Measurements from ENCODE around the gene GGACT.
"Not testable (repeated sequence)": the region's sequence is repeated elsewhere in the genome, so short reads cannot be mapped to it uniquely, and the experiment has no call there.

Gene GGACT

GRCh38 chr13:100588331-100589177 is at the start of gene GGACT:
Gene GGACT (minus strand): TSS chr13:100588789. CDS start chr13:100532591, 56,198 bp downstream.
- no peaks in the 10 kb centered on the region for H3K36me3 Mint-ChIP-seq (ENCODE audit: low read depth)
- H3K27ac Mint-ChIP-seq: peak within 1 kb of the TSS; percentile 79
- peak; percentile 91 for DNase-seq
- peaks cover 34% of the 10 kb centered on the region for H3K4me1 Mint-ChIP-seq
- no peaks in the 10 kb centered on the region for H3K9me3 Mint-ChIP-seq
- H3K4me3 Mint-ChIP-seq: peak within 1 kb of the TSS; percentile 76
- peak; percentile 95 for ATAC-seq
- no peaks in the 10 kb centered on the region for H3K27me3 Mint-ChIP-seq

GRCh38 chr13:100637796-100638195 is 49.2 kb upstream of the GGACT start:
- no peak for ATAC-seq
- Mint-ChIP-seq H3K27me3 (no peaks in the 10 kb centered on the region), H3K4me1 (no peaks in the 10 kb centered on the region), H3K4me3 (no peak overlapping the region), H3K27ac (no peak overlapping the region), H3K36me3 (ENCODE audit: low read depth) (peaks cover 38% of the 10 kb centered on the region), H3K9me3 (no peaks in the 10 kb centered on the region)
- DNase-seq: no peak

DNA sequence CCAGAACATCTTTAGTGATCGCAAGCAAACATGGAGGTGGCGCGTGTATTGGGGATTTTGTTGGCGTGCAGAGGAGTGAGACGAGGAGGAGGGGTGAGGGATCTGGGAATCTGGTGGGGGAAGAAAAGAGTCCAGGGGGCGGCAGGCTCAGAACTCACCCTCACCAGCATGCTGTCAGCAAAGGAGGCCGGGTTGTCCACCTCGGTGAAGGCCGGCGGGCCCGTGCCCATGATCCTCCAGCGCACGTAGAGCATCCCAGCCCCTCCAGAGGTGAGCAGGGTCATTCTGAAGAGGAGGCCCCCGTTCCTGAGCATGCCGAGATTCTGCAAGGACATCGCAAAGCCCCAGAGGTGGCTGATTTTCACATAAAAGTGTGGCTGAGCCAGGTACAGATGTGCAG is 48.8 kb upstream of the GGACT start:
- peaks cover 38% of the 10 kb centered on the region for H3K36me3 Mint-ChIP-seq (ENCODE audit: low read depth)
- no peaks in the 10 kb centered on the region for H3K9me3 Mint-ChIP-seq
- H3K4me1 Mint-ChIP-seq: no peaks in the 10 kb centered on the region
- no peaks in the 10 kb centered on the region for H3K27me3 Mint-ChIP-seq
- H3K27ac Mint-ChIP-seq: no peak overlapping the region
- DNase-seq (no peak), ATAC-seq (no peak)
- H3K4me3 Mint-ChIP-seq: no peak overlapping the region

GRCh38 chr13:100636441-100636840 is 47.9 kb upstream of the GGACT start:
- Mint-ChIP-seq H3K36me3 (ENCODE audit: low read depth) (peaks cover 34% of the 10 kb centered on the region), H3K4me1 (no peaks in the 10 kb centered on the region), H3K27me3 (no peaks in the 10 kb centered on the region), H3K27ac (no peak overlapping the region), H3K9me3 (no peaks in the 10 kb centered on the region), H3K4me3 (no peak overlapping the region)
- no peak for ATAC-seq
- DNase-seq: no peak

DNA sequence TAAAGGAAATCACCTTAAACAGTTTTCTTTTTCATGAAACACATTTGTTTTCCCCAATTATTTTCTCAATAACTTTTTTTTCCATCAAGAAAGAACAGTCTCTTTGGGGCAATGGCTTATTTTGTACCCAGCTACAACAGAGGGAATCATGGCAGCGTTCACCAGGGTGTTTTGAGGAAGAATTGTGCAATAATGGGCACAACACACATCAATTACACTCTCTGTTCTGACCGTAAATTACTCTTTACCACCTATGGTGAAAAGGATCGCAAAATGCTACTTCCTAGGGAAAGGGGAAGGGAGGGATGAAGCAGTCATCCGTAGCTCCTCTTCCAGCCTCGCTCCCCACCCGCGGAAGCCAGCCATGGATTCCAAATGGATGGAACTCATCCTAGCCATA is 47.4 kb upstream of the GGACT start:
- DNase-seq (no peak), ATAC-seq (no peak)
- H3K4me1 Mint-ChIP-seq: no peaks in the 10 kb centered on the region
- H3K27me3 Mint-ChIP-seq: no peaks in the 10 kb centered on the region
- H3K4me3 Mint-ChIP-seq: no peak overlapping the region
- H3K36me3 Mint-ChIP-seq (ENCODE audit: low read depth): peaks cover 30% of the 10 kb centered on the region
- H3K9me3 Mint-ChIP-seq: no peaks in the 10 kb centered on the region
- no peak overlapping the region for H3K27ac Mint-ChIP-seq

DNA sequence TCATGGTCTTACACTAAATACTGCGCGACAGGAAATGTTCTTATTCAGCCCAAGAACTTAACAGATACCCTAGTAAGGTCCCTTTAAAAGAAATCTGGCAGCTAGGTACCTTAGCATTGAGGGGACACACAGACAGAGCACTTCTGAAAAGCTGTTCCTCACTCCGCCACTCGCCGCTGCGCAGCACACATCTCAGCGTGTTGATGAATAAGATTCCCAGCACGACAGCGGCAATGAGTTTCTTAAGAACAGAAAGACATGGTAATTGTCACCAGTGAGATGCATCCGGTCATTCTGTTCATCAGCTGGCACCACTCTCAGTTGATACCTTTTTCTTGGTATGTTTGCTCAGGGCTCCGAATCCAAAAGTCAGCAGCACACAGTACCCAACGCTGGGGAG is 46.1 kb upstream of the GGACT start:
- peaks cover 33% of the 10 kb centered on the region for H3K36me3 Mint-ChIP-seq (ENCODE audit: low read depth)
- H3K9me3 Mint-ChIP-seq: no peaks in the 10 kb centered on the region
- no peaks in the 10 kb centered on the region for H3K27me3 Mint-ChIP-seq
- no peak overlapping the region for H3K27ac Mint-ChIP-seq
- no peaks in the 10 kb centered on the region for H3K4me1 Mint-ChIP-seq
- no peak overlapping the region for H3K4me3 Mint-ChIP-seq
- DNase-seq: no peak
- ATAC-seq: no peak

DNA sequence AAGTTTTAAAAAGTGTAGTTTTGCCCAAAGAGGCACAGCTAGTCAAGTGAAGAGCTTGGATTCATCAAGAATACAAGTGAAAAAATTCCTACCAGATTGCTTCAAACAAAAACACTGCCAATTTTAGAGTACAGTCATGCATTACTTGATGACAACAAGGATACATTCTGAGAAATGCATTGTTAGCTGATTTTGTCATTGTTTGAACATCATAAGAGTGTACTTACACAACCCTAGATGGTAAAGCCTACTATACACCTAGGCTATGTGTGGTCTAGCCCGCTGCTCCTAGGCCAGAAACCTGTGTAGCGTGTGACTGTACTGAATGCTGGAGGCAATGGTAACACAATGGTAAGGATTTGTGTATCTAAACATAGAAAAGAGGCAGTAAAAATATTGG is 44.9 kb upstream of the GGACT start:
- no peak overlapping the region for H3K27ac Mint-ChIP-seq
- no peak overlapping the region for H3K4me3 Mint-ChIP-seq
- peaks cover 37% of the 10 kb centered on the region for H3K36me3 Mint-ChIP-seq (ENCODE audit: low read depth)
- no peaks in the 10 kb centered on the region for H3K9me3 Mint-ChIP-seq
- H3K27me3 Mint-ChIP-seq: no peaks in the 10 kb centered on the region
- no peak for ATAC-seq
- no peak for DNase-seq
- H3K4me1 Mint-ChIP-seq: no peaks in the 10 kb centered on the region

DNA sequence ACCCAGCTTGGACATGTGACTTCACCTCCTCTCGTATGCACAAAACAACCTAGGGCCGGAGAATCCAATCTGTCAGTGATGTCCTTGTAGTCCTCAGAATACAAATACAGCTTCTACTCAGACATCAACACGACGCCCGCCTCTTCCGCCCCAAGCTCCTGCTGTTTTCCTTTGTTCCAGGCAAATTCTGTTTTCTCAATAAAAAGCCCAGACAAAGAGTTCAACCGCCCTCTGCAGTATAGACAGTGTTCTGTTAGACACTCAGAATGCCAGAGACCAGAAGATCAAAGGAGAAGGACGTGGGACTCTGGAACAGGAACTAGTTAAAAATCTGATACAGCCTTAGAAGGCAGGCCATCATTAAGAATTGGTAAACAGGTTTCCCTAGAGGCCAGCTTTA is 42.0 kb upstream of the GGACT start:
- DNase-seq: no peak
- H3K4me3 Mint-ChIP-seq: no peak overlapping the region
- H3K4me1 Mint-ChIP-seq: no peaks in the 10 kb centered on the region
- no peak overlapping the region for H3K27ac Mint-ChIP-seq
- peaks cover 43% of the 10 kb centered on the region for H3K36me3 Mint-ChIP-seq (ENCODE audit: low read depth)
- H3K27me3 Mint-ChIP-seq: no peaks in the 10 kb centered on the region
- H3K9me3 Mint-ChIP-seq: no peaks in the 10 kb centered on the region
- no peak for ATAC-seq

GRCh38 chr13:100627120-100627519 is 38.5 kb upstream of the GGACT start:
- Mint-ChIP-seq H3K36me3 (ENCODE audit: low read depth) (peaks cover 50% of the 10 kb centered on the region), H3K27ac (no peak overlapping the region), H3K4me3 (no peak overlapping the region), H3K9me3 (peaks cover 1% of the 10 kb centered on the region), H3K4me1 (no peaks in the 10 kb centered on the region), H3K27me3 (no peaks in the 10 kb centered on the region)
- no peak for DNase-seq
- no peak for ATAC-seq

DNA sequence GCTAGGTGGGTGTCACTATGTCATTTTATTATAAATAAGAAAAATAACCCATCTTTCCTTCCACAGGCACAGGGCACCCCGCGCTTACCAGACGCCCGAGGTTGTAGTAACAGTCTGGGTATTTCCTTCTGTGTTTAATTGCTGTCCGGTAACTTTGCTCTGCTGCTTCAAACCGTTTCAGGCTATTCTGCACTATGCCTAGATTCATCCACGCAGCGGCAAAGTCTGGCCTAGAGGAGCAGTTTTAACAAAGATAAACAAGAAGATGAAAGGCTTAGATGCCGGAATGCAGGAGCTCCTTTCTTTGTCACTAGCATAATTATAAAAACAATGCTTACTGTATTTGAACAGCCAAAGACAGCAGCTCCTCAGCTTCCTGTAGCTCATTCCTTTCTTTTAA is 36.9 kb upstream of the GGACT start:
- no peak overlapping the region for H3K27ac Mint-ChIP-seq
- ATAC-seq (no peak), DNase-seq (no peak)
- no peaks in the 10 kb centered on the region for H3K4me1 Mint-ChIP-seq
- H3K4me3 Mint-ChIP-seq: no peak overlapping the region
- peaks cover 56% of the 10 kb centered on the region for H3K36me3 Mint-ChIP-seq (ENCODE audit: low read depth)
- H3K27me3 Mint-ChIP-seq: no peaks in the 10 kb centered on the region
- H3K9me3 Mint-ChIP-seq: peaks cover 5% of the 10 kb centered on the region

DNA sequence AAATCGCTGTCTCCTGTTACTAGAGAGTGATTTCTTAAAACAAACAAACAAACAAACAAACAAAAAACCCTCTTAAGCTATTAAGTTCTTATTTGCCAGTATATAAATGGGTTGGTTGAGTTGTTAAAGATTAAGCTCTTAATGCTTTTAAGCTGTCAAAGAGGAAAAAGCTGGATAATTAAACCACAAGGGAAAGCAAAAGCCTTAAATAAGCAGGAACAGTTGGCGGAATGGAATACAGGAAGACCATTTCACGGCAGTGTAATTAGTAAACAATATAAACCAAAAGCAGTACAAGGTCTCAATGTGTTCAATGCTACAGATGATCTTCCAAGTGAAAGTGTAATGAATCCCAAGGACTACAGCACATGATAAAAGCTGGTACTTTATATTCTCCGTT is 32.2 kb upstream of the GGACT start:
- Mint-ChIP-seq H3K9me3 (peaks cover 5% of the 10 kb centered on the region), H3K27ac (no peak overlapping the region), H3K4me1 (peaks cover 3% of the 10 kb centered on the region), H3K4me3 (no peak overlapping the region), H3K36me3 (ENCODE audit: low read depth) (peaks cover 31% of the 10 kb centered on the region), H3K27me3 (no peaks in the 10 kb centered on the region)
- DNase-seq: no peak
- ATAC-seq: no peak

GRCh38 chr13:100619940-100620339 is 31.4 kb upstream of the GGACT start:
- DNase-seq: no peak

DNA sequence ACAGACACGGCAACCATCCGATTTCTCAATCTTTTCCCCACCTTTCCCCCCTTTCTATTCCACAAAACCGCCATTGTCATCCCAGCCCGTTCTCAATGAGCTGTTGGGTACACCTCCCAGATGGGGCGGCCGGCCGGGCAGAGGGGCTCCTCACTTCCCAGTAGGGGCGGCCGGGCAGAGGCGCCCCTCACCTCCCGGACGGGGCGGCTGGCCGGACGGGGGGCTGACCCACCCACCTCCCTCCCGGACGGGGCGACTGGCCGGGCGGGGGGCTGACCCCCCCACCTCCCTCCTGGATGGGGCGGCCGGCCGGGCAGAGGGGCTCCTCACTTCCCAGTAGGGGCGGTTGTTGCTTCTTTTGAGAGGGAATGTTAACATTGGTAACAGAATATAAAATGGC is 30.3 kb upstream of the GGACT start:
- H3K27ac Mint-ChIP-seq, H3K4me1 Mint-ChIP-seq, ATAC-seq, H3K27me3 Mint-ChIP-seq, H3K9me3 Mint-ChIP-seq, H3K4me3 Mint-ChIP-seq, DNase-seq: not testable (repeated sequence)
- H3K36me3 Mint-ChIP-seq (ENCODE audit: low read depth): peaks cover 19% of the 10 kb centered on the region

More at GRCh38 chr13:100619940-100620339, 31.4 kb upstream of the GGACT start:
- H3K4me1 Mint-ChIP-seq: peaks cover 3% of the 10 kb centered on the region
- peaks cover 5% of the 10 kb centered on the region for H3K9me3 Mint-ChIP-seq
- no peak overlapping the region for H3K27ac Mint-ChIP-seq
- H3K4me3 Mint-ChIP-seq: no peak overlapping the region
- no peak for ATAC-seq
- no peaks in the 10 kb centered on the region for H3K27me3 Mint-ChIP-seq
- H3K36me3 Mint-ChIP-seq (ENCODE audit: low read depth): peaks cover 25% of the 10 kb centered on the region

DNA sequence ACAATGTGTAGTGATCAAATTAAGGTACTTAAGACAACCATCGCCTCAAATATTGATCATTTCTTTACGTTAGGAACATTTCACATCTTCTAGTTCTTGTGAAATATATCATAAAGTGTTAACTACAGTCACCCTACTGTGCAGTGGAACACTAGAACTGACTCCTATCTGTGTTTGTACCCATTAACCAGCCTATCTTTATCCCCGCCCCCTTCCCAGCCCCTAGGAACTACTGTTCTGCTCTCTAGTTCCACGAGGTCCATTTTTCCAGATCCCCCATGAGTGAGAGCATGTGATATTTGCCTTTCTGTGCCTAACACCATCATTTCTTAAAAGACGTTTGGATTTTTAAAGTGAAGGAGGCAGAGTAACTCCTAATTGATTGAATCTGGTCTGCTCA is 24.4 kb upstream of the GGACT start:
- Mint-ChIP-seq H3K4me1 (peaks cover 28% of the 10 kb centered on the region), H3K27me3 (no peaks in the 10 kb centered on the region), H3K4me3 (no peak overlapping the region), H3K36me3 (ENCODE audit: low read depth) (peaks cover 8% of the 10 kb centered on the region), H3K9me3 (no peaks in the 10 kb centered on the region), H3K27ac (no peak overlapping the region)
- ATAC-seq (no peak), DNase-seq (no peak)

- H3K36me3 Mint-ChIP-seq (ENCODE audit: low read depth): peaks cover 9% of the 10 kb centered on the region
- H3K27me3 Mint-ChIP-seq: no peaks in the 10 kb centered on the region
- H3K4me3 Mint-ChIP-seq: no peak overlapping the region
- H3K9me3 Mint-ChIP-seq: no peaks in the 10 kb centered on the region
- ATAC-seq (no peak), DNase-seq (no peak)
- H3K27ac Mint-ChIP-seq: no peak overlapping the region
- H3K4me1 Mint-ChIP-seq: peaks cover 34% of the 10 kb centered on the region
Observed at GRCh38 chr13:100611678-100612492, 23.3 kb upstream of the GGACT start.
